Neuronal stem cell (in vitro differentiated cells): ENCODE measurements around the gene AFF4.

Source experiments
- DNase-seq: peaks from one replicate; pipeline ENCODE4 v3.0.0-alpha.2; 2013; ENCODE audit warnings: low spot score
- H2AFZ ChIP-seq: one replicate; pipeline ENCODE4 v1.6.1; 2013; ENCODE audit warnings: mild to moderate bottlenecking, low read length, inconsistent platforms
- H2AK5ac ChIP-seq: 2 replicates; pipeline ENCODE4 v1.6.1; 2013; ENCODE audit warnings: low read depth, mild to moderate bottlenecking, inconsistent platforms, low read length, moderate library complexity, mixed read lengths
- H2BK120ac ChIP-seq: 2 replicates; pipeline ENCODE4 v1.6.1; 2013; ENCODE audit warnings: low read depth, mild to moderate bottlenecking, inconsistent platforms, low read length, moderate library complexity, mixed read lengths
- H2BK12ac ChIP-seq: one replicate; pipeline ENCODE4 v1.6.1; 2013; ENCODE audit warnings: low read length, inconsistent platforms
- H2BK15ac ChIP-seq: 2 replicates; pipeline ENCODE4 v1.6.1; 2013; ENCODE audit warnings: mild to moderate bottlenecking, low read length, inconsistent platforms, mixed read lengths
- H2BK5ac ChIP-seq: one replicate; pipeline ENCODE4 v1.6.1; 2013; ENCODE audit warnings: inconsistent platforms, mild to moderate bottlenecking, low read length, moderate library complexity
- H3K14ac ChIP-seq: one replicate; pipeline ENCODE4 v1.6.1; 2013; ENCODE audit warnings: low read length, inconsistent platforms
- H3K18ac ChIP-seq: 2 replicates; pipeline ENCODE4 v1.6.1; 2013; ENCODE audit warnings: low read length, inconsistent platforms
- H3K23ac ChIP-seq: 2 replicates; pipeline ENCODE4 v1.6.1; 2013; ENCODE audit warnings: low read depth, mild to moderate bottlenecking, mixed read lengths, low read length, inconsistent platforms; ENCODE audit not compliant: poor library complexity
- H3K27ac ChIP-seq: replicated peaks from 3 replicates; pipeline ENCODE4 v1.5.1; 2013; ENCODE audit warnings: low read length, inconsistent platforms
- H3K27me3 ChIP-seq, 3 experiments: 2 replicates each; pipeline ENCODE4 v1.6.1; 2013; ENCODE audit warnings: low read length in 3 of 3, mild to moderate bottlenecking in 2 of 3, inconsistent platforms in 1 of 3, low read depth in 1 of 3, mixed read lengths in 1 of 3, moderate library complexity in 1 of 3; ENCODE audit not compliant: control insufficient read depth in 3 of 3, insufficient read depth in 3 of 3
- H3K36me3 ChIP-seq, 2 donors: replicated peaks in 1 of 2; 2 replicates each; pipeline ENCODE4 v1.6.1; 2013; ENCODE audit warnings: low read length in 2 of 2; ENCODE audit not compliant: control insufficient read depth in 2 of 2, insufficient read depth in 2 of 2
- H3K4ac ChIP-seq: 2 replicates; pipeline ENCODE4 v1.6.1; 2013; ENCODE audit warnings: inconsistent platforms, mild to moderate bottlenecking, low read length, moderate library complexity
- H3K4me1 ChIP-seq, 2 donors: 1 replicate in 1 of 2; 2 replicates in 1 of 2; pipeline ENCODE4 v1.6.1; 2013; ENCODE audit warnings: low read length in 2 of 2, low read depth in 1 of 2; ENCODE audit not compliant: control insufficient read depth in 2 of 2, insufficient read depth in 1 of 2
- H3K4me2 ChIP-seq: one replicate; pipeline ENCODE4 v1.6.1; 2013; ENCODE audit warnings: mild to moderate bottlenecking, low read length, inconsistent platforms; ENCODE audit not compliant: insufficient read depth, poor library complexity, severe bottlenecking
- H3K4me3 ChIP-seq, 2 donors: 2 replicates each; pipeline ENCODE4 v1.5.1; 2013; ENCODE audit warnings: low read length in 2 of 2, mild to moderate bottlenecking in 2 of 2, inconsistent platforms in 1 of 2, moderate library complexity in 1 of 2
- H3K79me1 ChIP-seq: one replicate; pipeline ENCODE4 v1.6.1; 2013; ENCODE audit warnings: low read depth, mild to moderate bottlenecking, inconsistent platforms, low read length, moderate library complexity
- H3K9ac ChIP-seq: one replicate; pipeline ENCODE4 v1.6.1; 2013; ENCODE audit warnings: mild to moderate bottlenecking, low read depth, low read length, inconsistent platforms; ENCODE audit not compliant: poor library complexity
- H3K9me3 ChIP-seq, 2 donors: replicated peaks in 1 of 2; 2 replicates each; pipeline versions ENCODE3 to v1.6.1; 2013; ENCODE audit warnings: low read length in 2 of 2, mild to moderate bottlenecking in 2 of 2, inconsistent platforms in 1 of 2, low read depth in 1 of 2, mixed read lengths in 1 of 2, moderate library complexity in 1 of 2; ENCODE audit not compliant: control insufficient read depth in 2 of 2, insufficient read depth in 1 of 2
- H4K8ac ChIP-seq: one replicate; pipeline ENCODE4 v1.6.1; 2013; ENCODE audit warnings: low read depth, mild to moderate bottlenecking, inconsistent platforms, low read length, moderate library complexity
- H4K91ac ChIP-seq: one replicate; pipeline ENCODE4 v1.6.1; 2013; ENCODE audit warnings: low read length, low read depth, mild to moderate bottlenecking, inconsistent platforms; ENCODE audit not compliant: poor library complexity
- WGBS, 2 donors: extraction: QIAGEN DNeasy Blood & Tissue Kit; methylation state at CpG; one replicate each; pipeline ENCODE4 v1.1.7; 2013; ENCODE audit warnings: missing lambda C conversion rate in 2 of 2, mixed read lengths in 1 of 2; ENCODE audit not compliant: insufficient read length in 2 of 2, insufficient replicate concordance in 1 of 2; ENCODE audit errors: extremely low coverage in 2 of 2; 5-methylcytosine and 5-hydroxymethylcytosine counted together

AFF4 gene

DNA sequence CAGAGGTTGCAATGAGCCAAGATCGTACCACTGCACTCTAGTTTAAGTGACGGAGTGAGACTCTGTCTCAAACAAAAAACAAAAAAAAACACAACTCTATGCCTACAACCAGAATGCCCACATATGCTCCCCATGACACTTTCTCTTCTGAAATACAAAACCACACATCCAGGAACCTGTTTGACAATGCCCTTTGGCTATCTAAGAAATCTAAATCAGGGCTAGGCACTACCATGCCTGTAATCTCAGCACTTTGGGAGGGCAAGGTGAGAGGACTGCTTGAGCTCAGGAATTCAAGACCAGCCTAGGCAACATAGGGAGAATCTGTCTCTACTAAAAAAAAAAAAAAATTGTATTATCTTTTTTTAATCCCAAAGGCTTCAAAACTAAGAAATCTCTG, 10.6 kb downstream of the AFF4 start:
- Histone ChIP-seq H3K4me1 (no peaks in the 10 kb centered on the region), H3K4ac (no peak overlapping the region), H3K18ac (no peak overlapping the region), H3K27me3 (no peaks in the 10 kb centered on the region), H2BK12ac (no peak overlapping the region), H3K36me3 (peaks cover 7 to 50% of the 10 kb centered on the region in 2 donors), H2BK15ac (no peak overlapping the region), H3K4me3 (no peak overlapping the region), H3K4me2 (no peak overlapping the region), H3K79me1 (peaks cover 12% of the 10 kb centered on the region), H2AFZ (no peak overlapping the region), H3K23ac (no peak overlapping the region), H4K91ac (no peak overlapping the region), H3K9me3 (peaks cover 0 to 20% of the 10 kb centered on the region in 2 donors), H3K14ac (no peak overlapping the region), H4K8ac (no peak overlapping the region), H3K9ac (no peak overlapping the region), H2BK120ac (no peak overlapping the region), H2BK5ac (no peak overlapping the region), H3K27ac (no peak overlapping the region), H2AK5ac (no peak overlapping the region)
- DNase-seq = no peak
- WGBS, 2 donors = no CpG with 5 or more reads among the region's 2 CpGs

- WGBS, 2 donors = no CpG with 5 or more reads among the region's 2 CpGs
Observed at GRCh38 chr5:132951897-132952296, 11.5 kb downstream of the AFF4 start.

DNA sequence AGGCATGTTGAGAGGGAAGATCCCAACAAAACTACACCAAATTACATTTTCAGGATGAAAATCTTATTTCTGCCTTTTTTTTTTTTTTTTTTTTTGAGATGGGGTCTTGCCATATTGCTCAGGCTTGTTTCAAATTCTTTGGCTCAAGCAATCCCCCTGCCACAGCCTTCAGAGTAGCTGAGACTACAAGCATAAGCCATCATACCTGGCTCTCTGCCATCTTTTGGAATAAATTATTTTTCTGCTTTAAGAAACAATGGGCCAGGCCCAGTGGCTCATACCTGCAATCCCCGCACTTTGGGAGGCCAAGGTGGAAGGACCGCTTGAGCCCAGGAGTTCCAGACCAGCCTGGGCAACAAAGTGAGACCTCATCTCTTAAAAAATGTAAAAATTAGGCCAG, 14.3 kb downstream of the AFF4 start:
- H3K14ac ChIP-seq = no peak overlapping the region
- no peak overlapping the region for H3K27ac ChIP-seq
- H3K4ac ChIP-seq = no peak overlapping the region
- H4K8ac ChIP-seq = no peak overlapping the region
- no peak overlapping the region for H2BK12ac ChIP-seq
- no peak overlapping the region for H2BK5ac ChIP-seq
- no peak overlapping the region for H3K4me3 ChIP-seq
- no peak overlapping the region for H2AFZ ChIP-seq
- H2AK5ac ChIP-seq = no peak overlapping the region
- no CpG with 5 or more reads among the region's 2 CpGs for WGBS, 2 donors
- H3K4me1 ChIP-seq = no peaks in the 10 kb centered on the region
- no peak for DNase-seq
- no peak overlapping the region for H2BK15ac ChIP-seq
- peaks cover 0 to 5% of the 10 kb centered on the region in 2 donors for H3K9me3 ChIP-seq
- H3K27me3 ChIP-seq = no peaks in the 10 kb centered on the region
- H3K23ac ChIP-seq = no peak overlapping the region
- H3K9ac ChIP-seq = no peak overlapping the region
- peaks cover 12% of the 10 kb centered on the region for H3K79me1 ChIP-seq
- H3K36me3 ChIP-seq = peaks cover under 1 to 40% of the 10 kb centered on the region in 2 donors
- H4K91ac ChIP-seq = no peak overlapping the region
- no peak overlapping the region for H3K18ac ChIP-seq
- no peak overlapping the region for H2BK120ac ChIP-seq
- H3K4me2 ChIP-seq = no peak overlapping the region

More at GRCh38 chr5:132951897-132952296, 11.5 kb downstream of the AFF4 start:
- Histone ChIP-seq H2BK5ac (no peak overlapping the region), H3K4me1 (no peaks in the 10 kb centered on the region), H4K8ac (no peak overlapping the region), H2BK12ac (no peak overlapping the region), H3K14ac (no peak overlapping the region), H2BK15ac (no peak overlapping the region), H3K4ac (no peak overlapping the region), H3K36me3 (peaks cover 7 to 48% of the 10 kb centered on the region in 2 donors), H3K4me2 (no peak overlapping the region), H3K23ac (no peak overlapping the region), H4K91ac (no peak overlapping the region), H3K18ac (no peak overlapping the region), H3K4me3 (no peak overlapping the region), H2AK5ac (no peak overlapping the region), H3K27me3 (no peaks in the 10 kb centered on the region), H3K79me1 (peaks cover 14% of the 10 kb centered on the region), H2BK120ac (no peak overlapping the region), H3K27ac (no peak overlapping the region), H3K9ac (no peak overlapping the region), H3K9me3 (peaks cover 0 to 20% of the 10 kb centered on the region in 2 donors), H2AFZ (no peak overlapping the region)
- DNase-seq = no peak

DNA sequence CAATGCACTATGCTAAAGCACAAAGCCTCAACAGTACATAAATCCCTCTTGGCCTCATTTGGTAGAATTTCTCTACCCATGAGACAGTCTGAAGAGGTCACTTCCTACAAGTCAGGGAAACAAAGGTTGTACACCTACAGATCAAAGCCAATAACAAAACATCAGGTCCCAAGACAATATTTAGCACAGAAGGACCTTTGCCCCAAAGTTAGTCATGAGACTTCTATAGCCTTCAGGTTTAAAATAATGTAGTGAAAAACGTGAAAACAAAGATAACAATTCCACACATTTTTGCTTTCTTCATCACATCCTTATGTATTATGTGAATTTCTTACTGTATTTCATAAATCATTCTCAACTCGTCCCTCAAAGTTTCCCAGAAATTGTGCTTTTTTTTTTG, 15.8 kb downstream of the AFF4 start:
- Histone ChIP-seq H3K4me3 (no peak overlapping the region), H3K4me2 (no peak overlapping the region), H3K9me3 (peaks cover 0 to 3% of the 10 kb centered on the region in 2 donors), H2BK15ac (no peak overlapping the region), H3K79me1 (peaks cover 19% of the 10 kb centered on the region), H3K36me3 (peaks cover 6 to 45% of the 10 kb centered on the region in 2 donors), H3K27me3 (peaks cover 0 to 1% (median 0%) of the 10 kb centered on the region in 3 experiments), H2BK12ac (no peak overlapping the region), H2AFZ (no peak overlapping the region), H3K27ac (no peak overlapping the region), H3K14ac (no peak overlapping the region), H2BK5ac (no peak overlapping the region), H3K4ac (no peak overlapping the region), H4K91ac (no peak overlapping the region), H3K4me1 (no peaks in the 10 kb centered on the region), H3K9ac (no peak overlapping the region), H3K18ac (no peak overlapping the region), H3K23ac (no peak overlapping the region), H2BK120ac (no peak overlapping the region), H4K8ac (no peak overlapping the region), H2AK5ac (no peak overlapping the region)
- DNase-seq = no peak
- no CpG with 5 or more reads among the region's 2 CpGs for WGBS, 2 donors
